ENCODE measurements around the gene PON2. TPM values are rescaled to one million over a fixed set of nuclear protein-coding genes. Genes with fewer than 3 reads are reported as not detected.

PON2 gene
- 275 to 335 TPM (median 284 TPM) in 5 replicates for total RNA-seq (2022; extraction: Qiagen RNA extraction; ENCODE audit: low read depth)

DNA sequence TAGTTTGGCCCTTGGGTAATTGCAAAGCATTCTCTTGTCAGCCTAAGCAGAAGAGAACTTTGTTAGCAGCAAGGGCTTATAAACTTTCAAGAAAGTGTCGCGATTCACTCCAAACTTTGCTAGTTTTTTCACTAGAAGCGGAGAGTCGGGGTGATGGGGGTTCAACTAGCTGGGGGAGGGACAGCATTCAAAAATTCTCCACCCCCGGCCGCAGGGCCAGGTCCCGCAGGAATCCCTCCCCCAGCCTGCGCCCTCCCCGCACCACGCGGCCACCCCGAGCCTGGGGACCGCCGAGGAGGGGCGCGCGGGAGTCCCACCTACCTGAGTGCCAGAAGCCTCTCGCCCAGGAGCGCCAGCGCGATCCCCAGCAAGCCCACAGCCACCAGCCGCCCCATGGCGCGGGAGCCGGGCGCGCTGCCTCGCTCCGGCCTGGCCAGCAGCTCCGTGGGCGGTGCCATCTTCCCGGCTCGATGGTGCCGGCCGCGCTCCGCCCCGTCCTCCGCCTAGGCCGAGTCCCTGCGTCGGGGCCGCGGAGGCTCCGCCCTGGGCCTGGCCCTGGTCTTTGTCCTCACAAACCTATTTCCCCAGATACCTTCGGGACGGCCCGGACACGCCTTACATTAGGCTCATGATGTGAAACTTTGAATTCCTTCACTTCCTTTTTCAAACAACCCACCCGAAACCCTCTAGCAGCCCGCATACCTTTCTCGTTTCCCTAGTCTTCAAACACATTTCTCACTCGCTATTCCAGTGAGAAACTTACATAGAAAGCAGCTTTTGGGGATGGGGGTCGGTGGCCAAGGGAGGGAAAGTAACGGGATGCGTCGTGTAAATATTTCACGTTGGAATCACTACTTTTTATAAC is at the start of gene PON2:
PON2 (minus strand) TSS at position 472 of the 865 bp plus-strand sequence; CDS start at position 395, 77 bp downstream.

DNA sequence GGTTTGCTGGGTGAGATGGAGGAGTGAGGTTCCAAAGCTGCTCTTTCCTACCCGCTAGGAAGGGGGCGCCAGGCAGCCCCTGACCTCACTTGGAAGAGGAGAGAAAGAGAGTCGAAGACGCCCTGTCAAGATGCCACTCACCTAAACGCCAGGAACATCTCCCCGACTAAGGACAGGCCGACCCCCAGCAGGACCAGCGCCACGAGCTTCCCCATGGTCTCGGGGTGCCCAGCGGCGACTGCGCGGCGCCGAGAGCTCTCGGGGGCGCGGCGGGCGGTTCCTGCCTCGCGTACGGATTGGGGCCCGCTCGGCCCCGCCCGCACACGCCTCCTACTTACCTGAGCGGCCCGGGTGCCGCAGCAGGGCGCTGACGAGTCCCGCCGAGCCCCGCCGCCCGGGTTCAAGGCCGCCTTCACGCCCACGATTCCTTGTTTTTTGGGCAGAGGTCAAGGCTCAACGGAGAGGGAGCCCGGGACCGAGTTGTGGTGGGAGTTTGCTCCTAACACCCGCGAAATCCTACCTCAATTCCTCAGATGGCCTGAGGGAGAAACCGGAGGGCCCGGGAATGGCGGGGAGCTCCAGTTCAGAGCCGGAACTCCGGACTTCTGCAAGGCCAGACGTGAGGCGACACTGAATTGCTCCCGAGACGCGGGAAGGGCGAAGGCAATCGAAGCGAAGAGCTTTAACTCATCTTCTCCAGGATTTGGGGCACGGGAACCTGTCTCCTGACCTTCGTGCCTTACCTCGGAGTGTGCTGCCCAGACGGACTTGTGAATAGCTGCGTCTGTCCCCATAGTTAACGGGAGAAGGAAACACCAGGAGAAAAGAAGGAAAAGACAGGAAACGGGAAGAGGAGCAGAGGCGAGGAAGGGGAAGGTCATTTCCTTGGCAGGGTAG is 38.4 kb downstream of the PON2 start, which contains the start of gene PON3:
PON3 (minus strand) TSS at position 240 of the 897 bp plus-strand sequence; CDS start at position 215, 25 bp downstream.

Other genes with a start within 250 kb of the PON2 start
- 0.28 to 0.59 TPM (median 0.52 TPM) in 5 replicates for gene PON1, start 110.5 kb downstream of the PON2 start, total RNA-seq (2022; extraction: Qiagen RNA extraction; ENCODE audit: low read depth)
- gene PON3, start 38.7 kb downstream of the PON2 start, total RNA-seq (2022; extraction: Qiagen RNA extraction; ENCODE audit: low read depth): 28.7 to 39.9 TPM (median 35.0 TPM) in 5 replicates
- gene ASB4, start 50.9 kb upstream of the PON2 start, total RNA-seq (2022; extraction: Qiagen RNA extraction; ENCODE audit: low read depth): 0.13 to 0.37 TPM (median 0.32 TPM) in 5 replicates
- 3.7 to 5.6 TPM (median 5.0 TPM) in 5 replicates for gene PDK4, start 161.5 kb upstream of the PON2 start, total RNA-seq (2022; extraction: Qiagen RNA extraction; ENCODE audit: low read depth)

Data from A549 treated with DMSO at 1 μM for 4 hours (cell line).